CD8-positive, alpha-beta memory T cell (primary cell): ENCODE results near the gene MN1. TPM values are rescaled to one million over a fixed set of nuclear protein-coding genes. Genes with fewer than 3 reads are reported as not detected.

Experiments used
- CTCF ChIA-PET: fragments of 350-600 bp; sonication (Branson Sonifier 250); formaldehyde crosslinking; loops from one replicate; lab custom pipeline; 2021; ENCODE audit warnings: antibody characterized with exemption; lab: Charles Lee
- POLR2A ChIA-PET: fragments of 350-600 bp; sonication (Branson Sonifier 250); formaldehyde crosslinking; loops from one replicate; lab custom pipeline; 2021; ENCODE audit warnings: antibody characterized with exemption; lab: Charles Lee
- DNase-seq, 5 donors: peaks; one replicate each; pipeline versions ENCODE4 v3.0.0 to v3.0.0-alpha.2; 2020 to 2022; ENCODE audit warnings: mixed read lengths in 1 of 5
- H3K27ac ChIP-seq: one replicate; pipeline ENCODE4 v1.7.0; 2013; ENCODE audit warnings: low read depth, mild to moderate bottlenecking, low read length, moderate library complexity
- H3K27me3 ChIP-seq: 2 replicates; pipeline ENCODE4 v1.7.0; 2013; ENCODE audit warnings: low read length, mild to moderate bottlenecking; ENCODE audit not compliant: insufficient read depth, poor library complexity, severe bottlenecking
- H3K36me3 ChIP-seq: 2 replicates; pipeline ENCODE4 v1.7.0; 2013; ENCODE audit warnings: mild to moderate bottlenecking, low read length, moderate library complexity; ENCODE audit not compliant: insufficient read depth
- H3K4me1 ChIP-seq: 2 replicates; pipeline ENCODE4 v1.7.0; 2013; ENCODE audit warnings: mild to moderate bottlenecking, low read length, moderate library complexity; ENCODE audit not compliant: insufficient read depth
- H3K4me3 ChIP-seq: 2 replicates; pipeline ENCODE4 v1.7.0; 2013; ENCODE audit warnings: mild to moderate bottlenecking, low read length
- H3K9me3 ChIP-seq: 2 replicates; pipeline ENCODE4 v1.7.0; 2013; ENCODE audit warnings: mild to moderate bottlenecking, low read length
- H3K27ac Mint-ChIP-seq, 8 donors: one replicate each; pipeline ENCODE4 v1.8.0; 2020 to 2021; ENCODE audit warnings: mixed read lengths in 8 of 8, mild to moderate bottlenecking in 6 of 8, inconsistent platforms in 3 of 8, moderate library complexity in 3 of 8
- H3K27me3 Mint-ChIP-seq, 2 donors: one replicate each; pipeline ENCODE4 v1.8.0; 2020 to 2021; ENCODE audit warnings: mixed read lengths in 2 of 2, mild to moderate bottlenecking in 1 of 2, moderate library complexity in 1 of 2
- H3K36me3 Mint-ChIP-seq, 3 donors: one replicate each; pipeline ENCODE4 v1.8.0; 2020 to 2021; ENCODE audit warnings: mixed read lengths in 3 of 3, inconsistent platforms in 1 of 3, mild to moderate bottlenecking in 1 of 3
- H3K4me1 Mint-ChIP-seq, 3 donors: one replicate each; pipeline ENCODE4 v1.8.0; 2020 to 2021; ENCODE audit warnings: mixed read lengths in 3 of 3, inconsistent platforms in 1 of 3, mild to moderate bottlenecking in 1 of 3
- H3K4me3 Mint-ChIP-seq, 7 donors: one replicate each; pipeline ENCODE4 v1.8.0; 2020 to 2021; ENCODE audit warnings: mixed read lengths in 7 of 7, mild to moderate bottlenecking in 6 of 7, moderate library complexity in 4 of 7, inconsistent platforms in 2 of 7
- H3K9me3 Mint-ChIP-seq, 5 donors: one replicate each; pipeline ENCODE4 v1.8.0; 2020 to 2022; ENCODE audit warnings: mixed read lengths in 5 of 5, mild to moderate bottlenecking in 3 of 5, moderate library complexity in 2 of 5, inconsistent platforms in 1 of 5
- polyA plus RNA-seq: library from polyadenylated mRNA; unstranded; fragments of 300-500 nt; fragmentation: Illumina TruSeq; gene quantifications from one replicate; pipeline ENCODE4 v1.2.3, GENCODE V29; 2021
- total RNA-seq, 2 experiments: library from RNA; stranded (reverse); gene quantifications; one replicate each; pipeline ENCODE4 v1.2.3, GENCODE V29; 2021

MN1 gene
- total and polyA plus RNA-seq, 3 experiments from 2014 or later = 0.04 to 0.13 TPM; not detected in 1

- no peak overlapping the region for H3K4me3 ChIP-seq
- H3K4me1 Mint-ChIP-seq = no peaks in the 10 kb centered on the region
- no peaks in the 10 kb centered on the region for H3K9me3 ChIP-seq
- no peaks in the 10 kb centered on the region for H3K9me3 Mint-ChIP-seq
- CTCF ChIA-PET = no interaction called here
- no peaks in the 10 kb centered on the region for H3K27me3 ChIP-seq
- DNase-seq = no peak
- no peaks in the 10 kb centered on the region for H3K36me3 ChIP-seq
- no peaks in the 10 kb centered on the region for H3K36me3 Mint-ChIP-seq
- POLR2A ChIA-PET = no interaction called here
- peaks cover 7 to 9% of the 10 kb centered on the region in 2 donors for H3K27me3 Mint-ChIP-seq
- no peak overlapping the region for H3K4me3 Mint-ChIP-seq
- H3K27ac ChIP-seq = no peak overlapping the region
- H3K27ac Mint-ChIP-seq = no peak overlapping the region
- no peaks in the 10 kb centered on the region for H3K4me1 ChIP-seq
Measured at GRCh38 chr22:27761665-27762064, 39.9 kb downstream of the MN1 start.

GRCh38 chr22:27761000-27761399 lies 40.6 kb downstream of the MN1 start:
- POLR2A ChIA-PET = no interaction called here
- Mint-ChIP-seq H3K4me3 (no peak overlapping the region), H3K36me3 (no peaks in the 10 kb centered on the region), H3K4me1 (no peaks in the 10 kb centered on the region), H3K9me3 (no peaks in the 10 kb centered on the region), H3K27me3 (peaks cover 5 to 8% of the 10 kb centered on the region in 2 donors), H3K27ac (no peak overlapping the region)
- Histone ChIP-seq H3K27me3 (no peaks in the 10 kb centered on the region), H3K36me3 (no peaks in the 10 kb centered on the region), H3K4me1 (no peaks in the 10 kb centered on the region), H3K27ac (no peak overlapping the region), H3K9me3 (no peaks in the 10 kb centered on the region), H3K4me3 (no peak overlapping the region)
- no peak for DNase-seq
- CTCF ChIA-PET = no interaction called here

GRCh38 chr22:27760474-27760873 lies 41.1 kb downstream of the MN1 start:
- H3K27me3 ChIP-seq = no peaks in the 10 kb centered on the region
- Mint-ChIP-seq H3K4me1 (no peaks in the 10 kb centered on the region), H3K27me3 (peaks cover 6 to 12% of the 10 kb centered on the region in 2 donors), H3K36me3 (no peaks in the 10 kb centered on the region), H3K27ac (no peak overlapping the region), H3K4me3 (no peak overlapping the region), H3K9me3 (no peaks in the 10 kb centered on the region)
- no peaks in the 10 kb centered on the region for H3K4me1 ChIP-seq
- CTCF ChIA-PET = no interaction called here
- H3K9me3 ChIP-seq = no peaks in the 10 kb centered on the region
- H3K4me3 ChIP-seq = no peak overlapping the region
- POLR2A ChIA-PET = no interaction called here
- no peaks in the 10 kb centered on the region for H3K36me3 ChIP-seq
- H3K27ac ChIP-seq = no peak overlapping the region
- DNase-seq = no peak

- Histone ChIP-seq H3K4me3 (no peak overlapping the region), H3K36me3 (no peaks in the 10 kb centered on the region), H3K9me3 (no peaks in the 10 kb centered on the region), H3K27ac (no peak overlapping the region), H3K27me3 (no peaks in the 10 kb centered on the region), H3K4me1 (no peaks in the 10 kb centered on the region)
- H3K27ac Mint-ChIP-seq = no peak overlapping the region
- POLR2A ChIA-PET = no interaction called here
- no peak overlapping the region for H3K4me3 Mint-ChIP-seq
- H3K27me3 Mint-ChIP-seq = peaks cover 8 to 12% of the 10 kb centered on the region in 2 donors
- CTCF ChIA-PET = no interaction called here
- no peaks in the 10 kb centered on the region for H3K4me1 Mint-ChIP-seq
- no peak for DNase-seq
- no peaks in the 10 kb centered on the region for H3K36me3 Mint-ChIP-seq
- no peaks in the 10 kb centered on the region for H3K9me3 Mint-ChIP-seq
Measured at GRCh38 chr22:27757928-27758525, 43.5 kb downstream of the MN1 start.

- ChIA-PET POLR2A (no interaction called here), CTCF (no interaction called here)
- no peak for DNase-seq
- Mint-ChIP-seq H3K27me3 (peaks cover 7 to 11% of the 10 kb centered on the region in 2 donors), H3K36me3 (no peaks in the 10 kb centered on the region), H3K4me1 (no peaks in the 10 kb centered on the region), H3K9me3 (no peaks in the 10 kb centered on the region), H3K4me3 (no peak overlapping the region), H3K27ac (no peak overlapping the region)
- H3K4me1 ChIP-seq = no peaks in the 10 kb centered on the region
- no peak overlapping the region for H3K4me3 ChIP-seq
- H3K36me3 ChIP-seq = no peaks in the 10 kb centered on the region
- no peaks in the 10 kb centered on the region for H3K9me3 ChIP-seq
- H3K27ac ChIP-seq = no peak overlapping the region
- H3K27me3 ChIP-seq = no peaks in the 10 kb centered on the region
Measured at GRCh38 chr22:27756212-27756660, 45.3 kb downstream of the MN1 start.

GRCh38 chr22:27755521-27756211 lies 45.9 kb downstream of the MN1 start:
- Mint-ChIP-seq H3K4me1 (no peaks in the 10 kb centered on the region), H3K27me3 (peaks cover 4 to 11% of the 10 kb centered on the region in 2 donors), H3K4me3 (no peak overlapping the region), H3K36me3 (no peaks in the 10 kb centered on the region), H3K27ac (no peak overlapping the region), H3K9me3 (no peaks in the 10 kb centered on the region)
- H3K9me3 ChIP-seq = no peaks in the 10 kb centered on the region
- POLR2A ChIA-PET = no interaction called here
- no peaks in the 10 kb centered on the region for H3K36me3 ChIP-seq
- no peak for DNase-seq
- no peak overlapping the region for H3K4me3 ChIP-seq
- no peaks in the 10 kb centered on the region for H3K27me3 ChIP-seq
- H3K4me1 ChIP-seq = no peaks in the 10 kb centered on the region
- CTCF ChIA-PET = no interaction called here
- H3K27ac ChIP-seq = no peak overlapping the region

- H3K9me3 ChIP-seq = no peaks in the 10 kb centered on the region
- no peak overlapping the region for H3K27ac Mint-ChIP-seq
- no peaks in the 10 kb centered on the region for H3K9me3 Mint-ChIP-seq
- ChIA-PET CTCF (no interaction called here), POLR2A (no interaction called here)
- no peaks in the 10 kb centered on the region for H3K4me1 Mint-ChIP-seq
- H3K36me3 Mint-ChIP-seq = no peaks in the 10 kb centered on the region
- H3K4me3 ChIP-seq = no peak overlapping the region
- no peak for DNase-seq
- H3K27me3 ChIP-seq = no peaks in the 10 kb centered on the region
- H3K36me3 ChIP-seq = no peaks in the 10 kb centered on the region
- H3K27me3 Mint-ChIP-seq = peaks cover 10 to 11% of the 10 kb centered on the region in 2 donors
- H3K27ac ChIP-seq = no peak overlapping the region
- H3K4me3 Mint-ChIP-seq = no peak overlapping the region
- H3K4me1 ChIP-seq = no peaks in the 10 kb centered on the region
Measured at GRCh38 chr22:27754888-27755480, 46.6 kb downstream of the MN1 start.

- ChIA-PET CTCF (no interaction called here), POLR2A (no interaction called here)
- no peaks in the 10 kb centered on the region for H3K36me3 Mint-ChIP-seq
- DNase-seq = no peak
- peaks cover 8 to 13% of the 10 kb centered on the region in 2 donors for H3K27me3 Mint-ChIP-seq
- H3K27ac ChIP-seq = no peak overlapping the region
- no peak overlapping the region for H3K4me3 Mint-ChIP-seq
- no peaks in the 10 kb centered on the region for H3K36me3 ChIP-seq
- H3K9me3 Mint-ChIP-seq = no peaks in the 10 kb centered on the region
- H3K27me3 ChIP-seq = no peaks in the 10 kb centered on the region
- no peak overlapping the region for H3K4me3 ChIP-seq
- H3K4me1 Mint-ChIP-seq = no peaks in the 10 kb centered on the region
- H3K9me3 ChIP-seq = no peaks in the 10 kb centered on the region
- H3K4me1 ChIP-seq = no peaks in the 10 kb centered on the region
- no peak overlapping the region for H3K27ac Mint-ChIP-seq
Measured at GRCh38 chr22:27754247-27754887, 47.2 kb downstream of the MN1 start.
